B cell (primary cell): ENCODE measurements around the gene VILL. TPM values are rescaled to one million over a fixed set of nuclear protein-coding genes. Genes with fewer than 3 reads are reported as not detected.
A peak's percentile ranks its signal among the peaks of the same experiment; 100 is the strongest.

ENCODE experiments used
- ATAC-seq: fragments of 200-7000 bp; cut with Tn5 transposase; one replicate; pipeline ENCODE4 v1.10.0; 2021; ENCODE audit warnings: low read depth, mild to moderate bottlenecking, moderate number of reproducible peaks, moderate library complexity
- CTCF ChIA-PET: fragments of 350-600 bp; sonication (Branson Sonifier 250); formaldehyde crosslinking; loops from one replicate; lab custom pipeline; 2021; ENCODE audit warnings: antibody characterized with exemption, inconsistent platforms; lab: Charles Lee
- POLR2A ChIA-PET: fragments of 350-600 bp; sonication (Branson Sonifier 250); formaldehyde crosslinking; loops from one replicate; lab custom pipeline; 2021; ENCODE audit warnings: antibody characterized with exemption; lab: Charles Lee
- DNase-seq: peaks from one replicate; pipeline ENCODE4 v3.0.0; 2013
- H2AFZ ChIP-seq: 2 replicates; pipeline ENCODE4 v1.6.1; 2012; ENCODE audit warnings: mild to moderate bottlenecking, low read depth, low read length; ENCODE audit not compliant: insufficient read depth, poor library complexity, severe bottlenecking
- H3K27ac ChIP-seq, 2 donors: 1 replicate in 1 of 2; 2 replicates in 1 of 2; pipeline ENCODE4 v1.5.1; 2012 to 2013; ENCODE audit warnings: low read length in 2 of 2, mild to moderate bottlenecking in 2 of 2, moderate library complexity in 1 of 2
- H3K27me3 ChIP-seq, 4 experiments: fragments of 200-600 bp in 1 of 4; sonication (generic) in 1 of 4; replicated peaks in 1 of 4; 1 replicate in 2 of 4; 2 replicates in 2 of 4; pipeline versions ENCODE4 v1.6.1 to v1.7.0; 2013 to 2016; ENCODE audit warnings: low read length in 3 of 4, mild to moderate bottlenecking in 2 of 4, mixed read lengths in 1 of 4, moderate library complexity in 1 of 4; ENCODE audit not compliant: insufficient read depth in 4 of 4, control insufficient read depth in 3 of 4; ENCODE audit errors: control extremely low read depth in 1 of 4
- H3K36me3 ChIP-seq, 2 experiments: replicated peaks in 1 of 2; 1 replicate in 1 of 2; 2 replicates in 1 of 2; pipeline versions ENCODE4 v1.6.1 to v1.7.1; 2013; ENCODE audit warnings: low read length in 1 of 2; ENCODE audit not compliant: insufficient read depth in 2 of 2, control insufficient read depth in 1 of 2; ENCODE audit errors: control extremely low read depth in 1 of 2, extremely low read depth in 1 of 2
- H3K4me1 ChIP-seq, 2 donors: fragments of 200-600 bp in 1 of 2; sonication (generic) in 1 of 2; 1 replicate in 1 of 2; 2 replicates in 1 of 2; pipeline versions ENCODE4 v1.5.1 to v1.6.1; 2013 to 2017; ENCODE audit warnings: low read length in 2 of 2; ENCODE audit not compliant: control insufficient read depth in 2 of 2, insufficient read depth in 2 of 2
- H3K4me2 ChIP-seq: replicated peaks from 2 replicates; pipeline ENCODE3; 2012; ENCODE audit warnings: mild to moderate bottlenecking, low read depth, low read length; ENCODE audit not compliant: poor library complexity, severe bottlenecking
- H3K4me3 ChIP-seq, 5 experiments: fragments of 200-600 bp in 1 of 5; sonication (generic) in 1 of 5; 1 replicate in 3 of 5; 2 replicates in 2 of 5; pipeline versions ENCODE4 v1.5.1 to v1.7.0; 2011 to 2016; ENCODE audit warnings: low read length in 4 of 5, mild to moderate bottlenecking in 4 of 5, low read depth in 2 of 5, control low read depth in 1 of 5, moderate library complexity in 1 of 5; ENCODE audit not compliant: insufficient read depth in 1 of 5; ENCODE audit errors: control extremely low read depth in 1 of 5, extremely low read depth in 1 of 5
- H3K79me2 ChIP-seq: fragments of 200-600 bp; sonication (generic); one replicate; pipeline ENCODE4 v1.6.0; 2016; ENCODE audit warnings: low read length; ENCODE audit not compliant: control insufficient read depth, insufficient read depth
- H3K9ac ChIP-seq: fragments of 200-600 bp; sonication (generic); 2 replicates; pipeline ENCODE4 v1.6.1; 2017; ENCODE audit warnings: mild to moderate bottlenecking, low read length, moderate library complexity
- H3K9me3 ChIP-seq, 3 donors: one replicate each; pipeline versions ENCODE4 v1.6.1 to v1.7.1; 2013; ENCODE audit warnings: low read length in 2 of 3; ENCODE audit not compliant: control insufficient read depth in 2 of 3, insufficient read depth in 1 of 3; ENCODE audit errors: control extremely low read depth in 1 of 3
- H4K20me1 ChIP-seq: 2 replicates; pipeline ENCODE4 v1.6.0; 2012; ENCODE audit warnings: mild to moderate bottlenecking, low read length; ENCODE audit not compliant: insufficient read depth, control insufficient read depth, poor library complexity, severe bottlenecking
- H3K27ac Mint-ChIP-seq: one replicate; pipeline ENCODE4 v1.8.0; 2021; ENCODE audit warnings: mixed read lengths
- H3K27me3 Mint-ChIP-seq: one replicate; pipeline ENCODE4 v1.8.0; 2021; ENCODE audit warnings: mixed read lengths
- H3K4me1 Mint-ChIP-seq: one replicate; pipeline ENCODE4 v1.8.0; 2021; ENCODE audit warnings: mixed read lengths
- H3K4me3 Mint-ChIP-seq: one replicate; pipeline ENCODE4 v1.8.0; 2021; ENCODE audit warnings: mixed read lengths
- H3K9me3 Mint-ChIP-seq: one replicate; pipeline ENCODE4 v1.8.0; 2022; ENCODE audit warnings: mixed read lengths; ENCODE audit not compliant: insufficient read depth
- CTCF ChIP-seq: fragments of 200-600 bp; IDR thresholded peaks from one replicate; pipeline ENCODE4 v1.8.0; 2022; ENCODE audit warnings: antibody characterized with exemption, mild to moderate bottlenecking
- EZH2 ChIP-seq: IDR thresholded peaks from 2 replicates; pipeline ENCODE4 v1.6.1; 2012; ENCODE audit warnings: borderline replicate concordance, low read depth, mild to moderate bottlenecking, moderate library complexity, low read length; ENCODE audit not compliant: insufficient read depth, poor library complexity, severe bottlenecking
- WGBS: methylation state at CpG from one replicate; pipeline ENCODE4 v1.1.5; 2013; ENCODE audit warnings: missing lambda C conversion rate; ENCODE audit not compliant: insufficient coverage; 5-methylcytosine and 5-hydroxymethylcytosine counted together
- intact Hi-C: fragments of 100-400 bp; cut with micrococcal nuclease; formaldehyde crosslinking; loops from one replicate; pipeline ENCODE4 v1.10.0; 2022
- polyA plus RNA-seq: library from polyadenylated mRNA; depleted of rRNA; stranded (reverse); fragments of >200 nt; gene quantifications from 2 replicates; pipeline ENCODE4 v1.2.3, GENCODE V29; 2012
- total RNA-seq, 2 donors: library from RNA; stranded (reverse); fragments of 120-200 nt in 1 of 2; gene quantifications; 1 replicate in 1 of 2; 2 replicates in 1 of 2; pipeline versions ENCODE4 v1.2.3 to v1.2.4, GENCODE V29; 2013 to 2022

VILL gene
- total and polyA plus RNA-seq, 2 donors (not counting 1 experiment from before 2014, with no cell fraction given) = 35.2 to 46.4 TPM

- H3K9ac ChIP-seq = peak overlapping the region; percentile 14
- Mint-ChIP-seq H3K4me3 (peak overlapping the region; percentile 34), H3K4me1 (peaks cover 18% of the 10 kb centered on the region), H3K9me3 (no peaks in the 10 kb centered on the region), H3K27ac (peak overlapping the region; percentile 32), H3K27me3 (no peaks in the 10 kb centered on the region)
- H3K4me2 ChIP-seq = peak overlapping the region; percentile 32
- peak overlapping the region; percentile 75 for H2AFZ ChIP-seq
- ChIA-PET POLR2A (interaction anchor here (0.6 kb wide), 1 partner anchor 22 kb away, joined by 4 read pairs; no protein-coding TSS in a partner anchor), CTCF (interaction anchor here (2.0 kb wide), 1 partner anchor 8 kb away, joined by 5 read pairs; no protein-coding TSS in a partner anchor)
- DNase-seq (no peak), ATAC-seq (no peak)
- no peaks in the 10 kb centered on the region for H3K27me3 ChIP-seq
- WGBS = 11% methylated on average over 1 of the region's 2 CpGs
- H3K27ac ChIP-seq = peak overlapping the region in 1 of 2 donors; percentile 47
- H4K20me1 ChIP-seq = no peaks in the 10 kb centered on the region
- no peaks in the 10 kb centered on the region for H3K36me3 ChIP-seq
- no peaks in the 10 kb centered on the region for H3K79me2 ChIP-seq
- peaks cover 15 to 19% of the 10 kb centered on the region in 2 donors for H3K4me1 ChIP-seq
- intact Hi-C loops = no loop called here
- no peaks in the 10 kb centered on the region for H3K9me3 ChIP-seq
- TF ChIP-seq EZH2 = no peak
- TF ChIP-seq CTCF = no peak
- no peak overlapping the region for H3K4me3 ChIP-seq
Observed at GRCh38 chr3:37956723-37957538, 33.7 kb upstream of the VILL start.

GRCh38 chr3:37957539-37957936 is 33.0 kb upstream of the VILL start:
- Mint-ChIP-seq H3K4me1 (peaks cover 18% of the 10 kb centered on the region), H3K9me3 (no peaks in the 10 kb centered on the region), H3K27ac (peak overlapping the region; percentile 32), H3K4me3 (peak overlapping the region; percentile 34), H3K27me3 (no peaks in the 10 kb centered on the region)
- no peaks in the 10 kb centered on the region for H3K79me2 ChIP-seq
- H4K20me1 ChIP-seq = no peaks in the 10 kb centered on the region
- POLR2A ChIA-PET = no interaction called here
- intact Hi-C loops = no loop called here
- H3K4me2 ChIP-seq = peak overlapping the region; percentile 32
- no peak overlapping the region for H3K4me3 ChIP-seq
- no peaks in the 10 kb centered on the region for H3K27me3 ChIP-seq
- DNase-seq (no peak), ATAC-seq (no peak)
- H2AFZ ChIP-seq = peak overlapping the region; percentile 75
- H3K9ac ChIP-seq = peak overlapping the region; percentile 14
- H3K4me1 ChIP-seq = peaks cover 15 to 19% of the 10 kb centered on the region in 2 donors
- 44% methylated on average over 6 of the region's 7 CpGs for WGBS
- CTCF ChIA-PET = no interaction called here
- TF ChIP-seq CTCF (no peak), EZH2 (no peak)
- no peak overlapping the region for H3K27ac ChIP-seq
- no peaks in the 10 kb centered on the region for H3K9me3 ChIP-seq
- no peaks in the 10 kb centered on the region for H3K36me3 ChIP-seq
